HCT116 (cell line): Measurements from ENCODE around the gene BCL2L2.

ENCODE experiments used
- POLR2AphosphoS5 ChIP-seq: IDR thresholded peaks from 2 replicates; pipeline ENCODE4 v1.6.1; 2011; ENCODE audit warnings: mild to moderate bottlenecking, low read depth, low read length, moderate library complexity
- ZNF274 ChIP-seq: fragments of 200-500 bp; sonication (Bioruptor generic); IDR thresholded peaks from 2 replicates; pipeline ENCODE4 v1.6.1; 2014; ENCODE audit warnings: mild to moderate bottlenecking, low read depth, low read length, inconsistent platforms
- TF ChIP-seq, protein P1 (sequence below): IDR thresholded peaks from 2 replicates; pipeline ENCODE4 v1.6.1; 2012; ENCODE audit warnings: low read depth

GRCh38 chr14:23299211-23299957 is 7.2 kb upstream of the BCL2L2 start:
- no peak for TF ChIP-seq ZNF274
- TF ChIP-seq, protein P1, sequence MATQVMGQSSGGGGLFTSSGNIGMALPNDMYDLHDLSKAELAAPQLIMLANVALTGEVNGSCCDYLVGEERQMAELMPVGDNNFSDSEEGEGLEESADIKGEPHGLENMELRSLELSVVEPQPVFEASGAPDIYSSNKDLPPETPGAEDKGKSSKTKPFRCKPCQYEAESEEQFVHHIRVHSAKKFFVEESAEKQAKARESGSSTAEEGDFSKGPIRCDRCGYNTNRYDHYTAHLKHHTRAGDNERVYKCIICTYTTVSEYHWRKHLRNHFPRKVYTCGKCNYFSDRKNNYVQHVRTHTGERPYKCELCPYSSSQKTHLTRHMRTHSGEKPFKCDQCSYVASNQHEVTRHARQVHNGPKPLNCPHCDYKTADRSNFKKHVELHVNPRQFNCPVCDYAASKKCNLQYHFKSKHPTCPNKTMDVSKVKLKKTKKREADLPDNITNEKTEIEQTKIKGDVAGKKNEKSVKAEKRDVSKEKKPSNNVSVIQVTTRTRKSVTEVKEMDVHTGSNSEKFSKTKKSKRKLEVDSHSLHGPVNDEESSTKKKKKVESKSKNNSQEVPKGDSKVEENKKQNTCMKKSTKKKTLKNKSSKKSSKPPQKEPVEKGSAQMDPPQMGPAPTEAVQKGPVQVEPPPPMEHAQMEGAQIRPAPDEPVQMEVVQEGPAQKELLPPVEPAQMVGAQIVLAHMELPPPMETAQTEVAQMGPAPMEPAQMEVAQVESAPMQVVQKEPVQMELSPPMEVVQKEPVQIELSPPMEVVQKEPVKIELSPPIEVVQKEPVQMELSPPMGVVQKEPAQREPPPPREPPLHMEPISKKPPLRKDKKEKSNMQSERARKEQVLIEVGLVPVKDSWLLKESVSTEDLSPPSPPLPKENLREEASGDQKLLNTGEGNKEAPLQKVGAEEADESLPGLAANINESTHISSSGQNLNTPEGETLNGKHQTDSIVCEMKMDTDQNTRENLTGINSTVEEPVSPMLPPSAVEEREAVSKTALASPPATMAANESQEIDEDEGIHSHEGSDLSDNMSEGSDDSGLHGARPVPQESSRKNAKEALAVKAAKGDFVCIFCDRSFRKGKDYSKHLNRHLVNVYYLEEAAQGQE = no peak
- no peak for TF ChIP-seq POLR2AphosphoS5
